ENCODE data around the gene MPND.

Gene MPND

DNA sequence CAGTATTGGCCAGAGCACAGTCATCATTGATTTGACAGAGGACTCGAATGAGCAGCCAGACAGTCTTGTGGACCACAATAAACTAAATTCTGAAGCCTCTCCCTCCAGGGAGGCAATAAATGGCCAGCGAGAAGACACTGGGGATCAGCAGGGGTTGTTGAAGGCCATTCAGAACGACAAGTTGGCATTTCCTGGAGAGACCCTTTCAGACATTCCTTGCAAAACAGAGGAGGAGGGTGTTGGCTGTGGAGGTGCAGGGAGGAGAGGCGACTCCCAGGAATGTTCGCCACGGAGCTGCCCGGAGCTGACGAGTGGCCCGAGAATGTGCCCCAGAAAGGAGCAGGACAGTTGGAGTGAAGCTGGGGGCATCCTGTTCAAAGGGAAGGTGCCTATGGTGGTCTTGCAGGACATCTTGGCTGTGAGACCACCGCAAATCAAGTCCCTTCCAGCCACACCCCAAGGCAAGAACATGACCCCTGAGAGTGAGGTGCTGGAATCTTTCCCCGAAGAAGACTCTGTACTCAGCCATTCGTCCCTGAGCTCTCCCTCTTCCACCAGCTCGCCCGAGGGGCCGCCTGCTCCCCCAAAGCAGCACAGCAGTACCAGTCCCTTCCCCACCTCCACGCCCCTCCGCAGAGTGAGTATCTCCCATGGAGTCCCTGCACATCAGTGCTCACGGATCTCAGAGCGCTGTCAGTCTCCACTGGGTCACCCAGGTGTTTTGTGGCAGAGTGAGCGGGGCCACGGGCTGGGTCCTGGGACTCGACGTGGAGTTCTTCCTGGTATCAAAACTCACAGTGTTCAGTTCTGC, 66.0 kb downstream of the MPND start:
- no peak for DNase-seq

All from activated CD4-positive, alpha-beta T cell treated with anti-CD3 and anti-CD28 coated beads for 48 hours (primary cell).